ENCODE data around the gene TMPRSS11E.
"Not testable (repeated sequence)": the region's sequence is repeated elsewhere in the genome, so short reads cannot be mapped to it uniquely, and the experiment has no call there.

- not testable (repeated sequence) for TF ChIP-seq CTCF, POLR2A (IDR thresholded peaks at IDR 0.05)
These were observed 58.2 kb downstream of the TMPRSS11E start for GRCh38 chr4:68505452-68505851.
